HEK293 (cell line): Measurements from ENCODE around the gene STX16.

ENCODE experiments used
- CTCF ChIA-PET: fragments of 350-600 bp; formaldehyde crosslinking; extraction: SDS; loops from one replicate; lab custom pipeline; 2021; ENCODE audit warnings: antibody characterized with exemption; lab: Yijun Ruan, JAX
- POLR2A ChIA-PET: fragments of 300-600 bp; formaldehyde crosslinking; extraction: SDS; loops from one replicate; lab custom pipeline; 2020; ENCODE audit warnings: antibody characterized with exemption, inconsistent platforms; lab: Yijun Ruan, JAX
- H3K27ac ChIP-seq: fragments of 200-500 bp; sonication (Bioruptor generic); 2 replicates; pipeline ENCODE4 v1.5.1; 2014; ENCODE audit warnings: low read depth, low read length, control low read depth, inconsistent platforms; ENCODE audit errors: extremely low read depth
- H3K36me3 ChIP-seq, 2 experiments: fragments of 200-500 bp in 1 of 2; sonication (Bioruptor generic) in 1 of 2; 1 replicate in 1 of 2; 2 replicates in 1 of 2; pipeline ENCODE4 v1.5.1; 2014 to 2017; ENCODE audit warnings: inconsistent platforms in 2 of 2, low read length in 2 of 2; ENCODE audit not compliant: control insufficient read depth in 2 of 2, insufficient read depth in 1 of 2
- H3K4me1 ChIP-seq: fragments of 200-500 bp; sonication (Bioruptor generic); 2 replicates; pipeline ENCODE4 v1.5.1; 2014; ENCODE audit warnings: mild to moderate bottlenecking, low read length, inconsistent platforms; ENCODE audit not compliant: control insufficient read depth, insufficient read depth
- H3K4me3 ChIP-seq: 2 replicates; pipeline ENCODE4 v1.5.1; 2011; ENCODE audit warnings: low read depth, mild to moderate bottlenecking, control low read depth, low read length, moderate library complexity
- H3K9me3 ChIP-seq: fragments of 200-500 bp; sonication (Bioruptor generic); 2 replicates; pipeline ENCODE4 v1.5.1; 2014; ENCODE audit warnings: low read depth, low read length, inconsistent platforms; ENCODE audit not compliant: control insufficient read depth, insufficient read depth
- PRDM1 ChIP-seq: fragments of 450-650 bp; formaldehyde crosslinking; IDR thresholded peaks from 2 replicates; pipeline ENCODE4; 2016; ENCODE audit warnings: missing biosample characterization, missing genetic modification characterization
- REPIN1 ChIP-seq: fragments of 450-650 bp; formaldehyde crosslinking; IDR thresholded peaks from 2 replicates; pipeline ENCODE4 v1.5.1; 2017; ENCODE audit warnings: missing biosample characterization, missing genetic modification characterization, low read depth
- SP3 ChIP-seq: fragments of 450-650 bp; formaldehyde crosslinking; IDR thresholded peaks from 2 replicates; pipeline ENCODE4 v1.5.1; 2016; ENCODE audit warnings: missing biosample characterization, missing genetic modification characterization
- YY2 ChIP-seq: fragments of 450-650 bp; formaldehyde crosslinking; IDR thresholded peaks from 2 replicates; pipeline ENCODE4 v1.5.1; 2016; ENCODE audit warnings: missing biosample characterization, missing genetic modification characterization
- ZBTB8A ChIP-seq: fragments of 450-650 bp; formaldehyde crosslinking; IDR thresholded peaks from 2 replicates; pipeline ENCODE4 v1.5.1; 2016; ENCODE audit warnings: missing biosample characterization, missing genetic modification characterization
- ZNF114 ChIP-seq: fragments of 450-650 bp; formaldehyde crosslinking; IDR thresholded peaks from 2 replicates; pipeline ENCODE4 v1.5.0; 2017; ENCODE audit warnings: missing biosample characterization, missing genetic modification characterization
- ZNF184 ChIP-seq: fragments of 450-650 bp; IDR thresholded peaks from 2 replicates; pipeline ENCODE4 v1.5.1; 2018; ENCODE audit warnings: missing biosample characterization, mild to moderate bottlenecking, missing genetic modification characterization
- ZNF211 ChIP-seq: fragments of 450-650 bp; formaldehyde crosslinking; IDR thresholded peaks from 2 replicates; pipeline ENCODE4 v1.5.1; 2016; ENCODE audit warnings: low read depth, missing biosample characterization, missing genetic modification characterization
- ZNF311 ChIP-seq: fragments of 450-650 bp; formaldehyde crosslinking; IDR thresholded peaks from 2 replicates; pipeline ENCODE4 v1.5.1; 2017; ENCODE audit warnings: missing biosample characterization, missing genetic modification characterization, borderline replicate concordance
- ZNF530 ChIP-seq: fragments of 450-650 bp; formaldehyde crosslinking; IDR thresholded peaks from 2 replicates; pipeline ENCODE4 v1.5.1; 2016; ENCODE audit warnings: low read depth, missing biosample characterization, missing genetic modification characterization
- ZNF549 ChIP-seq: fragments of 450-650 bp; IDR thresholded peaks from 2 replicates; pipeline ENCODE4 v1.5.1; 2018; ENCODE audit warnings: missing biosample characterization, missing genetic modification characterization, mild to moderate bottlenecking, inconsistent platforms, moderate library complexity
- ZNF571 ChIP-seq: fragments of 450-650 bp; formaldehyde crosslinking; IDR thresholded peaks from 2 replicates; pipeline ENCODE4 v1.5.0; 2017; ENCODE audit warnings: missing biosample characterization, missing genetic modification characterization
- ZNF626 ChIP-seq: fragments of 450-650 bp; sonication (Bioruptor Pico); formaldehyde crosslinking; IDR thresholded peaks from 2 replicates; pipeline ENCODE4 v1.5.1; 2018; ENCODE audit warnings: missing biosample characterization, missing genetic modification characterization, inconsistent platforms
- ZNF76 ChIP-seq: fragments of 450-650 bp; formaldehyde crosslinking; IDR thresholded peaks from 2 replicates; pipeline ENCODE4; 2016; ENCODE audit warnings: low read depth, missing biosample characterization, missing genetic modification characterization, borderline replicate concordance
- TF ChIP-seq, protein P1 (sequence below): fragments of 450-650 bp; formaldehyde crosslinking; IDR thresholded peaks from 2 replicates; pipeline ENCODE4 v1.5.1; 2016; ENCODE audit warnings: missing biosample characterization, missing genetic modification characterization
- TF ChIP-seq, protein P2 (sequence below): fragments of 450-650 bp; formaldehyde crosslinking; IDR thresholded peaks from 2 replicates; pipeline ENCODE4 v1.5.1; 2017; ENCODE audit warnings: missing biosample characterization, mild to moderate bottlenecking, missing genetic modification characterization, moderate library complexity
- TF ChIP-seq, protein P3 (sequence below): fragments of 450-650 bp; formaldehyde crosslinking; IDR thresholded peaks from 2 replicates; pipeline ENCODE4 v1.5.1; 2016; ENCODE audit warnings: missing biosample characterization, missing genetic modification characterization
- TF ChIP-seq, protein P4 (sequence below): fragments of 450-650 bp; formaldehyde crosslinking; IDR thresholded peaks from 2 replicates; pipeline ENCODE4 v1.5.1; 2016; ENCODE audit warnings: missing biosample characterization, missing genetic modification characterization, borderline replicate concordance

The STX16 gene

DNA sequence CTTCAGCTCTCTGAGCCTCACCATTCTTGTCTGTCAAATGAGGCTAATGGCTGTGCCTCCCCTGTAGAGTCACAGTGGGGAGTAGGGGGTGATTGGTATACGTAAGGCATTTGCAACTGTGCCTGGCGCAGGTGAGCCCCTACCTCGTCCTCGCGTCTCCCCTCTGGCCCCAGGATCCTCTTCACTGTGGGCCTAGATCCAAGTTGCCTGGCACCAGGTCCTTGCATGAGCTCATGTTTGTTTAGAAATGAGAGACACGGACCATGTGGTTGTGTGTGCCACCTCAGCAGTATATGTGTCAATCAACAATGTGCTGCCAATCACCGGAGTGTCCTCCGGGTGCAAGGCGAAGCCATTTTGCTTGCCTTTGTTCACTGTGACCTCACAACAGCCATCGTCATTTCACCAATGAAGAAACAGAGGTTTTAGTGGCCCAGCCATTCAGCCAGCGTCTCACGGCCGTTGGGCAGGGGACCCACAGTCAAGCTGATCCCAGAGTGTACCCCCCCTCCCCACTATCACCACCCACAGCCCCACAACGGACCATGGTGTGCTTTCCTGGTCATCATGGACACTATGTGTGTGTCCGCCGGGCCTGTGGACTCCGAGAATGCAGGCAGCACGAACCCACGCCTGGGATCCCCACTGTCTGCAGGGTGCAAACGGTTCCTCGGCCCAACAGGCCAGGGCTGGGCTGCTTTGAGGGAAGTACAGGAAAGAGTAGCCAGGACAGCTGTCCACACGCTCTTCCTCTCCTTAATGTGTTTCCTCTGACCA is 35.9 kb upstream of the STX16 start (continued):
- no peak for TF ChIP-seq PRDM1
- no peak for TF ChIP-seq REPIN1
- no peak for TF ChIP-seq ZNF571 (tag by site-specific recombination)
- no peak for TF ChIP-seq YY2 (tag by site-specific recombination)
- TF ChIP-seq, protein P1, sequence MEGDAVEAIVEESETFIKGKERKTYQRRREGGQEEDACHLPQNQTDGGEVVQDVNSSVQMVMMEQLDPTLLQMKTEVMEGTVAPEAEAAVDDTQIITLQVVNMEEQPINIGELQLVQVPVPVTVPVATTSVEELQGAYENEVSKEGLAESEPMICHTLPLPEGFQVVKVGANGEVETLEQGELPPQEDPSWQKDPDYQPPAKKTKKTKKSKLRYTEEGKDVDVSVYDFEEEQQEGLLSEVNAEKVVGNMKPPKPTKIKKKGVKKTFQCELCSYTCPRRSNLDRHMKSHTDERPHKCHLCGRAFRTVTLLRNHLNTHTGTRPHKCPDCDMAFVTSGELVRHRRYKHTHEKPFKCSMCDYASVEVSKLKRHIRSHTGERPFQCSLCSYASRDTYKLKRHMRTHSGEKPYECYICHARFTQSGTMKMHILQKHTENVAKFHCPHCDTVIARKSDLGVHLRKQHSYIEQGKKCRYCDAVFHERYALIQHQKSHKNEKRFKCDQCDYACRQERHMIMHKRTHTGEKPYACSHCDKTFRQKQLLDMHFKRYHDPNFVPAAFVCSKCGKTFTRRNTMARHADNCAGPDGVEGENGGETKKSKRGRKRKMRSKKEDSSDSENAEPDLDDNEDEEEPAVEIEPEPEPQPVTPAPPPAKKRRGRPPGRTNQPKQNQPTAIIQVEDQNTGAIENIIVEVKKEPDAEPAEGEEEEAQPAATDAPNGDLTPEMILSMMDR (tag by site-specific recombination) = no peak
- TF ChIP-seq, all 188 proteins: peak for 0

DNA sequence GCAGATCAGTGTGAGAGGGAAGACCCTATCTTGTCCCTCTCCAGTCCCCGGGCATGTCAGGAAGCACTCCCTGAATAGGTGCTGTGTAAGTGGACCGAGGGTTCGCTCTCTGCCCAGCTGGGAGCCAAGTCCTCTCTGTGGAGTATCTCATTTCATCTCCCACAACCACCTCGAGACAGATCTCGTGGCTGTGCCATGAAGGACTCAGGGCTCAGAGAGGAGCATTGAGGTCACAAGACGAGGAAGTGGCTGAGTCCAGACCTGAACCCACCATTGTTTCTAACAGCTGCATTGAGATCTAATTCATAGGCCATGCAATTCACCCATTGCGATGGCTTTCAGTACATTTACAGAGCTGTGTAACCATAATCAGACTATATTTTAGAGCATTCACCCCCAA is 34.7 kb upstream of the STX16 start:
- H3K4me1 ChIP-seq = no peaks in the 10 kb centered on the region
- H3K36me3 ChIP-seq = no peaks in the 10 kb centered on the region
- CTCF ChIA-PET = no interaction called here
- no peak overlapping the region for H3K27ac ChIP-seq
- TF ChIP-seq ZNF530 (tag by site-specific recombination) (no peak), ZNF549 (tag by site-specific recombination) (no peak), ZNF626 (tag by site-specific recombination) (no peak), ZNF76 (tag by site-specific recombination) (no peak), ZNF311 (tag by site-specific recombination) (no peak), ZBTB8A (tag by site-specific recombination) (no peak), ZNF114 (tag by site-specific recombination) (no peak), ZNF211 (tag by site-specific recombination) (no peak), ZNF184 (no peak), SP3 (no peak)
- TF ChIP-seq, protein P2, sequence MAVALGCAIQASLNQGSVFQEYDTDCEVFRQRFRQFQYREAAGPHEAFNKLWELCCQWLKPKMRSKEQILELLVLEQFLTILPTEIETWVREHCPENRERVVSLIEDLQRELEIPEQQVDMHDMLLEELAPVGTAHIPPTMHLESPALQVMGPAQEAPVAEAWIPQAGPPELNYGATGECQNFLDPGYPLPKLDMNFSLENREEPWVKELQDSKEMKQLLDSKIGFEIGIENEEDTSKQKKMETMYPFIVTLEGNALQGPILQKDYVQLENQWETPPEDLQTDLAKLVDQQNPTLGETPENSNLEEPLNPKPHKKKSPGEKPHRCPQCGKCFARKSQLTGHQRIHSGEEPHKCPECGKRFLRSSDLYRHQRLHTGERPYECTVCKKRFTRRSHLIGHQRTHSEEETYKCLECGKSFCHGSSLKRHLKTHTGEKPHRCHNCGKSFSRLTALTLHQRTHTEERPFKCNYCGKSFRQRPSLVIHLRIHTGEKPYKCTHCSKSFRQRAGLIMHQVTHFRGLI (tag by site-specific recombination) = no peak
- TF ChIP-seq, protein P3, sequence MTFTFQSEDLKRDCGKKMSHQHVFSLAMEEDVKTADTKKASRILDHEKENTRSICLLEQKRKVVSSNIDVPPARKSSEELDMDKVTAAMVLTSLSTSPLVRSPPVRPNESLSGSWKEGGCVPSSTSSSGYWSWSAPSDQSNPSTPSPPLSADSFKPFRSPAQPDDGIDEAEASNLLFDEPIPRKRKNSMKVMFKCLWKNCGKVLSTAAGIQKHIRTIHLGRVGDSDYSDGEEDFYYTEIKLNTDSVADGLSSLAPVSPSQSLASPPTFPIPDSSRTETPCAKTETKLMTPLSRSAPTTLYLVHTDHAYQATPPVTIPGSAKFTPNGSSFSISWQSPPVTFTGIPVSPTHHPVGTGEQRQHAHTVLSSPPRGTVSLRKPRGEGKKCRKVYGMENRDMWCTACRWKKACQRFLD (tag by site-specific recombination) = no peak
- TF ChIP-seq, protein P4, sequence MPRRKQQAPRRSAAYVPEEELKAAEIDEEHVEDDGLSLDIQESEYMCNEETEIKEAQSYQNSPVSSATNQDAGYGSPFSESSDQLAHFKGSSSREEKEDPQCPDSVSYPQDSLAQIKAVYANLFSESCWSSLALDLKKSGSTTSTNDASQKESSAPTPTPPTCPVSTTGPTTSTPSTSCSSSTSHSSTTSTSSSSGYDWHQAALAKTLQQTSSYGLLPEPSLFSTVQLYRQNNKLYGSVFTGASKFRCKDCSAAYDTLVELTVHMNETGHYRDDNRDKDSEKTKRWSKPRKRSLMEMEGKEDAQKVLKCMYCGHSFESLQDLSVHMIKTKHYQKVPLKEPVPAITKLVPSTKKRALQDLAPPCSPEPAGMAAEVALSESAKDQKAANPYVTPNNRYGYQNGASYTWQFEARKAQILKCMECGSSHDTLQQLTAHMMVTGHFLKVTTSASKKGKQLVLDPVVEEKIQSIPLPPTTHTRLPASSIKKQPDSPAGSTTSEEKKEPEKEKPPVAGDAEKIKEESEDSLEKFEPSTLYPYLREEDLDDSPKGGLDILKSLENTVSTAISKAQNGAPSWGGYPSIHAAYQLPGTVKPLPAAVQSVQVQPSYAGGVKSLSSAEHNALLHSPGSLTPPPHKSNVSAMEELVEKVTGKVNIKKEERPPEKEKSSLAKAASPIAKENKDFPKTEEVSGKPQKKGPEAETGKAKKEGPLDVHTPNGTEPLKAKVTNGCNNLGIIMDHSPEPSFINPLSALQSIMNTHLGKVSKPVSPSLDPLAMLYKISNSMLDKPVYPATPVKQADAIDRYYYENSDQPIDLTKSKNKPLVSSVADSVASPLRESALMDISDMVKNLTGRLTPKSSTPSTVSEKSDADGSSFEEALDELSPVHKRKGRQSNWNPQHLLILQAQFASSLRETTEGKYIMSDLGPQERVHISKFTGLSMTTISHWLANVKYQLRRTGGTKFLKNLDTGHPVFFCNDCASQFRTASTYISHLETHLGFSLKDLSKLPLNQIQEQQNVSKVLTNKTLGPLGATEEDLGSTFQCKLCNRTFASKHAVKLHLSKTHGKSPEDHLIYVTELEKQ (tag by site-specific recombination) = no peak
- TF ChIP-seq, all 188 proteins: peak for 0
- POLR2A ChIA-PET = no interaction called here
- Histone ChIP-seq H3K9me3 (no peaks in the 10 kb centered on the region), H3K4me3 (no peak overlapping the region)
